Activated T-helper 2 cell treated with anti-CD3 and anti-CD28 coated beads, Interferon-gamma antibody, Interleukin-2, Interleukin-4, amounts not matched to agents 10 μg/mL and 5 μg/mL and 100 μg/mL, durations not matched to agents 14 hours and 24 hours and 36 hours (primary cell): ENCODE results near the gene SCAMP5. TPM values are rescaled to one million over a fixed set of nuclear protein-coding genes. Genes with fewer than 3 reads are reported as not detected.
A peak's percentile ranks its signal among the peaks of the same experiment; 100 is the strongest.

Experiments used
- DNase-seq: peaks from one replicate; pipeline ENCODE4 v3.0.0; 2021; ENCODE audit warnings: low spot score
- H3K27ac Mint-ChIP-seq: one replicate; pipeline ENCODE4 v1.8.0; 2021; ENCODE audit warnings: mixed read lengths
- H3K27me3 Mint-ChIP-seq: one replicate; pipeline ENCODE4 v1.8.0; 2021; ENCODE audit warnings: low read depth, mixed read lengths
- H3K36me3 Mint-ChIP-seq: one replicate; pipeline ENCODE4 v1.8.0; 2021; ENCODE audit warnings: low read depth, mixed read lengths
- H3K4me1 Mint-ChIP-seq: one replicate; pipeline ENCODE4 v1.8.0; 2021; ENCODE audit warnings: low read depth, mixed read lengths
- H3K4me3 Mint-ChIP-seq: one replicate; pipeline ENCODE4 v1.8.0; 2021; ENCODE audit warnings: low read depth, mild to moderate bottlenecking, moderate library complexity, mixed read lengths
- H3K9me3 Mint-ChIP-seq: one replicate; pipeline ENCODE4 v1.8.0; 2021; ENCODE audit warnings: mixed read lengths
- intact Hi-C: fragments of 100-400 bp; cut with micrococcal nuclease; formaldehyde crosslinking; loops from one replicate; pipeline ENCODE4 v1.15.1; 2023
- total RNA-seq: library from RNA; stranded (reverse); gene quantifications from 2 replicates; pipeline ENCODE4 v1.2.3, GENCODE V29; 2022

The SCAMP5 gene
- total RNA-seq, 1 donor from 2014 or later, result 0.89 TPM

- H3K27me3 Mint-ChIP-seq, result no peaks in the 10 kb centered on the region
- H3K9me3 Mint-ChIP-seq, result no peaks in the 10 kb centered on the region
- no peak for DNase-seq
- H3K4me3 Mint-ChIP-seq, result peak overlapping the region; percentile 74
- intact Hi-C loops, result no loop called here
- peak overlapping the region; percentile 73 for H3K27ac Mint-ChIP-seq
- H3K4me1 Mint-ChIP-seq, result peaks cover 76% of the 10 kb centered on the region
- H3K36me3 Mint-ChIP-seq, result peaks cover 60% of the 10 kb centered on the region
Measured at GRCh38 chr15:75044258-75044878, 49.0 kb downstream of the SCAMP5 start.

DNA sequence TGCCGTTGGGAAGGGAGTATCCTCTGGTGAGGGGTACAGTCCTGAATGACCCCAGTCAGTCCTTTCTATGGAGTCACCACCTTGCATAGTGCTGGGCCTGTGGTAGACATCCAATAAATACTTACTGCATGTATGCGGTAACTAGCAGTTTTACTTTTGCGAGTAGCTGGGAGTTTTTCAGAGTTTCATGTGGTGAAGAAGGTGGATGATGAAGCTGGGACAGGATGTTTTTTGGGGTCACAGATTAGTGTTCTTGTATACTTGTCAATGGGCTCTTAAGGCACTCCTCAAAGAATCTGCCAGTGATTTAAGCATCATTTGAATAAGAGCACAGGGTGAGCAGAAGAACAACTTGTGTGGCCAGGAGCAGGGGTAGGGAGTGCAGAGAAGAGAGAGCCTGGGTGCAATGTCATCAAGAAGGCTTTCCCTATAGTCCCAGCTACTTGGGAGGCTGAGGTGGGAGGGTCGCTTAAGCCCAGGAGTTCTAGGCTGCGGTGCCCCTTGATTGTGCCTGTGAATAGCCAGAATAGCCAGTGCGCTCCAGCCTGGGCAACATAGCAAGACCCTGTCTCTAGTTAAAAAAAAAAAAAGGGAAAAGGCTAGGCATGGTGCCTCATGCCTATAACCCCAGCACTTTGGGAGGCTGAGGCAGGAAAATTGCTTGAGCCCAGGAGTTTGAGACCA is 50.1 kb downstream of the SCAMP5 start:
- intact Hi-C loops, result no loop called here
- Mint-ChIP-seq H3K4me3 (peak overlapping the region; percentile 74), H3K9me3 (no peaks in the 10 kb centered on the region), H3K4me1 (peaks cover 69% of the 10 kb centered on the region), H3K36me3 (peaks cover 66% of the 10 kb centered on the region), H3K27me3 (no peaks in the 10 kb centered on the region), H3K27ac (peak overlapping the region; percentile 73)
- DNase-seq, result no peak

DNA sequence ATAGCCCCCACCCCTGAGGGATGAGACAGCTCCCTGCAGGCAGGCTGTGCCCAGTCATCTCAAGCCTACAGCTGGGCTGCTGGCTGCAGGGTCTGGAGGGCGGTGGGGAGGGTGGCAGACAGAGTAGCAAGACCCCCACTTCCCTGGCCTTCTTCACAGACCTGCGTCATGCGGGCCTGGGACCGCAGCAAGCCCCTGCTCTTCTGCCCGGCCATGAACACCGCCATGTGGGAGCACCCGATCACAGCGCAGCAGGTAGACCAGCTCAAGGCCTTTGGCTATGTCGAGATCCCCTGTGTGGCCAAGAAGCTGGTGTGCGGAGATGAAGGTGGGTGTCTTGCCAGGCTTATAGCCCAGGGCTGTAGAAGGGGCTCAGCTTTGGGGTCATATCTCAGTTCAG is 53.0 kb downstream of the SCAMP5 start:
- Mint-ChIP-seq H3K27ac (no peak overlapping the region), H3K27me3 (no peaks in the 10 kb centered on the region), H3K9me3 (no peaks in the 10 kb centered on the region), H3K4me3 (no peak overlapping the region), H3K4me1 (peaks cover 48% of the 10 kb centered on the region), H3K36me3 (peaks cover 68% of the 10 kb centered on the region)
- intact Hi-C loops, result no loop called here
- DNase-seq, result no peak

GRCh38 chr15:75049392-75049791 is 54.0 kb downstream of the SCAMP5 start:
- H3K36me3 Mint-ChIP-seq, result peaks cover 61% of the 10 kb centered on the region
- H3K27me3 Mint-ChIP-seq, result no peaks in the 10 kb centered on the region
- H3K4me3 Mint-ChIP-seq, result no peak overlapping the region
- H3K9me3 Mint-ChIP-seq, result no peaks in the 10 kb centered on the region
- peaks cover 41% of the 10 kb centered on the region for H3K4me1 Mint-ChIP-seq
- no peak overlapping the region for H3K27ac Mint-ChIP-seq
- intact Hi-C loops, result no loop called here
- DNase-seq, result no peak

GRCh38 chr15:75050283-75050682 is 54.9 kb downstream of the SCAMP5 start:
- intact Hi-C loops, result no loop called here
- DNase-seq, result no peak
- no peaks in the 10 kb centered on the region for H3K27me3 Mint-ChIP-seq
- peaks cover 54% of the 10 kb centered on the region for H3K36me3 Mint-ChIP-seq
- no peak overlapping the region for H3K4me3 Mint-ChIP-seq
- H3K9me3 Mint-ChIP-seq, result no peaks in the 10 kb centered on the region
- no peak overlapping the region for H3K27ac Mint-ChIP-seq
- H3K4me1 Mint-ChIP-seq, result peaks cover 35% of the 10 kb centered on the region

DNA sequence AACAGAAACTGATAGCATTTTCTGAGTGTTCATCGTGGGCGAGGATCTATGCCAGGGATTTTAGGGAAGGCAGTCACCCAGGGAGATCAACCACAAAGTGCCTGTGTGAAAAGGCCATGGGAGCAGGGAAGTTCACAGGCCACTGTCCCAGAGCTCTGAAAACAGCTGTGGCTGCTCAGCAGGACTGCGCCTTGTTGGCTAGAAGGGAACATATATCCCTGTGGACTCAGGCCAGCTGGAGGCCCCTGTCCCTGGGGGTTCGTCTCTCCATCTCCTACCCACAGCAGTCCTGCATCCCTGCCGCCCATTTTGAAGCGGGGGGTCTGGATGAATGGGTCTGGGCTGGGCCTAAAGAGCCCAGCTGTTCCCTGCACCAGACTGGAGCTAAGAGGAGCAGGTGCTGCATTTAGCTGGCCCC is 55.8 kb downstream of the SCAMP5 start:
- H3K4me3 Mint-ChIP-seq, result no peak overlapping the region
- no peak overlapping the region for H3K27ac Mint-ChIP-seq
- no peaks in the 10 kb centered on the region for H3K27me3 Mint-ChIP-seq
- DNase-seq, result no peak
- no peaks in the 10 kb centered on the region for H3K9me3 Mint-ChIP-seq
- intact Hi-C loops, result no loop called here
- peaks cover 32% of the 10 kb centered on the region for H3K4me1 Mint-ChIP-seq
- H3K36me3 Mint-ChIP-seq, result peaks cover 56% of the 10 kb centered on the region

GRCh38 chr15:75051711-75052110 is 56.3 kb downstream of the SCAMP5 start:
- H3K27ac Mint-ChIP-seq, result no peak overlapping the region
- H3K36me3 Mint-ChIP-seq, result peaks cover 53% of the 10 kb centered on the region
- no peak for DNase-seq
- no peaks in the 10 kb centered on the region for H3K9me3 Mint-ChIP-seq
- H3K4me3 Mint-ChIP-seq, result no peak overlapping the region
- intact Hi-C loops, result no loop called here
- H3K4me1 Mint-ChIP-seq, result peaks cover 30% of the 10 kb centered on the region
- no peaks in the 10 kb centered on the region for H3K27me3 Mint-ChIP-seq

DNA sequence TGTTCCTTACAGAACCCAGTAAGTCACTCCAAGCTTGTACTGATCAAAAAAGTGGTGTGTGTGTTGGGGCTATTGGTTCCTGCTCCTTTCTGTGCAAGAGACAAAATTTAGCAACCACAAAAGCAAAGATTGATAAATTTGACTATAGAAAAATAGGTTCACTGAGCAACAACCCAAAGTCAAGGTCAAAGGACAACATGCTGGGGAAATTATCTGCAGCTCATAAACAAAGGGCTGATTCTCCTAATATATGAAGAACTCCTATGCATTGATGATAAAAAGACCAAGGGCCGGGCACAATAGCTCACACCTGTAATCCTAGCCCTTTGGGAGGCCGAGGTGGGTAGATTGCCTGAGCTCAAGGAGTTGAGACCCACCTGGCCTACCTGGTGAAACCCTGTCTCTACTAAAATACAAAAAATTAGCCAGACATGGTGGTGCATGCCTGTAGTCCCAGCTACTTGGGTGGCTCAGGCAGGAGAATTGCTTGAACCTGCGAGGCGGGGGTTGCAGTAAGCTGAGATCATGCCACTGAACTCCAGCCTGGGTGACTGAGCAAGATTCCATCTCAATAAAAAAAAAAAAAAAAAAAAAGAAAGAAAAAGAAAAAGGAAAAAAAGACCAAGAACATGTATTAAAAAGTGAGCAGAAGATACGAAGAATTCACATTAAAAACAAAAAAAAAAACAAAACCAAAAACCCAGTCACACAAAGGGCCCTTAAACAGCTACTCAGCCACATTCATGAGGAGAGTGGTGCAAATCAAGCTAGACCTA is 57.8 kb downstream of the SCAMP5 start:
- intact Hi-C loops, result no loop called here
- Mint-ChIP-seq H3K9me3 (no peaks in the 10 kb centered on the region), H3K4me1 (peaks cover 21% of the 10 kb centered on the region), H3K27me3 (no peaks in the 10 kb centered on the region), H3K27ac (no peak overlapping the region), H3K4me3 (no peak overlapping the region), H3K36me3 (peaks cover 39% of the 10 kb centered on the region)
- no peak for DNase-seq

DNA sequence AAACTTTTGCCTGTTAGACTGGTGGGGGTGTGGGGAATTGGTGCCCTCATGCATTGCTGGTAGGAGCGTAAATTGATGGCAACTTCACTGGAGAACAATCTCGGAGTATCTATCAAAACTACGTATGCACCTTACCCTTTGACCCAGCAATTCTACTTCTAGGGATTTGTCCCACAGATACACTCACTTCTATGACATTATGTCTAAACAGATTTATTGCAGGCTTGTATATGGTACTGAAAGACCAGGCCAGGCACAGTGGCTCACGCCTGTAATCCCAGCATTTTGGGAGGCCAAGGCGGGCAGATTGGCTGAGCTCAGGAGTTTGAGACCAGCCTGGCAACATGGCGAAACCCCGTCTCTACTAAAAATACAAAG is 58.4 kb downstream of the SCAMP5 start:
- peaks cover 33% of the 10 kb centered on the region for H3K36me3 Mint-ChIP-seq
- no peaks in the 10 kb centered on the region for H3K27me3 Mint-ChIP-seq
- H3K9me3 Mint-ChIP-seq, result no peaks in the 10 kb centered on the region
- no peak for DNase-seq
- no peak overlapping the region for H3K4me3 Mint-ChIP-seq
- no peak overlapping the region for H3K27ac Mint-ChIP-seq
- intact Hi-C loops, result no loop called here
- H3K4me1 Mint-ChIP-seq, result peaks cover 24% of the 10 kb centered on the region

- no peaks in the 10 kb centered on the region for H3K9me3 Mint-ChIP-seq
- peaks cover 27% of the 10 kb centered on the region for H3K36me3 Mint-ChIP-seq
- H3K4me3 Mint-ChIP-seq, result no peak overlapping the region
- no peak for DNase-seq
- peaks cover 24% of the 10 kb centered on the region for H3K4me1 Mint-ChIP-seq
- peak overlapping the region; percentile 2 for H3K27ac Mint-ChIP-seq
- intact Hi-C loops, result no loop called here
- H3K27me3 Mint-ChIP-seq, result no peaks in the 10 kb centered on the region
Measured at GRCh38 chr15:75054172-75054897, 59.0 kb downstream of the SCAMP5 start.

DNA sequence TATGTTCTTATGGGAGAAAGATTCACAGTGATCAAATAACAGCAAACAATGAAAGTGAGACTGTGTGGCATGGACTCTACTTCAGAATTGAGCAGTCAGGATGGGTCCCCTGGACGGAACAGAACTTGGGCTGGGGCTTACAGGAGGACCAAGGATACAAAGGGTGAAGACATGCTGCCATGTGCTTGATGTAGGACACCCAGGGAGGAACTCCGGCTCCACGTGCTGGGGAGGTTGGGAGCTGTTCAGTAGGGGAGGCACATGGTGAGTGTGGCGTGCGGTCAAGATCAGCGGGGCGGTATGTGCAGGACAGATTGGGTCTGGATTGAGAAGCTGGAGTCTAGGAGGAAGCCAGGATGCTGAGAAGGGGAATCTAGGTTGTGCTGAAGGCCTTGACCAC is 60.7 kb downstream of the SCAMP5 start:
- no peaks in the 10 kb centered on the region for H3K27me3 Mint-ChIP-seq
- intact Hi-C loops, result no loop called here
- H3K4me1 Mint-ChIP-seq, result peaks cover 28% of the 10 kb centered on the region
- H3K9me3 Mint-ChIP-seq, result no peaks in the 10 kb centered on the region
- DNase-seq, result no peak
- peak overlapping the region; percentile 9 for H3K27ac Mint-ChIP-seq
- H3K36me3 Mint-ChIP-seq, result peaks cover 20% of the 10 kb centered on the region
- H3K4me3 Mint-ChIP-seq, result no peak overlapping the region

- no peak overlapping the region for H3K27ac Mint-ChIP-seq
- peaks cover 41% of the 10 kb centered on the region for H3K4me1 Mint-ChIP-seq
- peaks cover 20% of the 10 kb centered on the region for H3K36me3 Mint-ChIP-seq
- no peaks in the 10 kb centered on the region for H3K27me3 Mint-ChIP-seq
- intact Hi-C loops, result no loop called here
- no peak overlapping the region for H3K4me3 Mint-ChIP-seq
- H3K9me3 Mint-ChIP-seq, result no peaks in the 10 kb centered on the region
- DNase-seq, result no peak
Measured at GRCh38 chr15:75058127-75058905, 63.0 kb downstream of the SCAMP5 start.
